ENCODE measurements around the gene SRD5A3.

GRCh38 chr4:55416176-55416575 lies 70.1 kb downstream of the SRD5A3 start:
- no peak for TF ChIP-seq CTCF (IDR thresholded peaks at IDR 0.05)
- no peak for TF ChIP-seq EZH2phosphoT487 (IDR thresholded peaks at IDR 0.05)
- no peak for TF ChIP-seq EZH2 (IDR thresholded peaks at IDR 0.05)
